Caco-2 (cell line): ENCODE results near the gene ING3. TPM values are rescaled to one million over a fixed set of nuclear protein-coding genes. Genes with fewer than 3 reads are reported as not detected.

Source experiments
- BruUV-seq: library from RNA; stranded (reverse); fragments of 400-500 nt; replicated peaks from 2 replicates; lab custom pipeline; 2021; lab: Mats Ljungman, UMichigan
- CTCF ChIA-PET: fragments of 300-600 bp; sonication (Branson Sonifier 250); formaldehyde crosslinking; loops from one replicate; lab custom pipeline; 2022; ENCODE audit warnings: antibody characterized with exemption; lab: Charles Lee
- POLR2A ChIA-PET: fragments of 300-600 bp; sonication (Branson Sonifier 250); formaldehyde crosslinking; loops from one replicate; lab custom pipeline; 2022; ENCODE audit warnings: antibody characterized with exemption; lab: Charles Lee
- DNase-seq, 2 experiments: peaks; one replicate each; pipeline versions ENCODE4 v3.0.0 to v3.0.0-alpha.2; 2020 to 2022
- H3K27me3 ChIP-seq: replicated peaks from 2 replicates; pipeline ENCODE4 v1.6.0; 2011; ENCODE audit warnings: low read length; ENCODE audit not compliant: control insufficient read depth, insufficient read depth
- H3K36me3 ChIP-seq: 2 replicates; pipeline ENCODE4 v1.5.1; 2011; ENCODE audit warnings: low read length; ENCODE audit not compliant: control insufficient read depth, insufficient read depth
- H3K4me1 ChIP-seq: fragments of 250-450 bp; sonication (Bioruptor Pico); 2 replicates; pipeline ENCODE4 v1.5.1; 2020; ENCODE audit warnings: mild to moderate bottlenecking
- H3K4me3 ChIP-seq: 2 replicates; pipeline ENCODE4 v1.5.1; 2011; ENCODE audit warnings: low read depth, mild to moderate bottlenecking, control low read depth, low read length
- H3K9me3 ChIP-seq: fragments of 250-450 bp; sonication (Bioruptor Pico); 2 replicates; pipeline ENCODE4 v1.5.1; 2020; ENCODE audit warnings: mild to moderate bottlenecking, moderate library complexity
- H3K27ac Mint-ChIP-seq: one replicate; pipeline ENCODE4 v1.8.0; 2022; ENCODE audit warnings: mixed read lengths; ENCODE audit not compliant: unreplicated experiment
- H3K27me3 Mint-ChIP-seq: one replicate; pipeline ENCODE4 v1.8.0; 2022; ENCODE audit warnings: mixed read lengths; ENCODE audit not compliant: insufficient read depth, unreplicated experiment
- H3K36me3 Mint-ChIP-seq: one replicate; pipeline ENCODE4 v1.8.0; 2022; ENCODE audit warnings: mild to moderate bottlenecking, mixed read lengths; ENCODE audit not compliant: insufficient read depth, unreplicated experiment
- H3K4me1 Mint-ChIP-seq: one replicate; pipeline ENCODE4 v1.8.0; 2022; ENCODE audit warnings: low read depth, mixed read lengths; ENCODE audit not compliant: unreplicated experiment
- H3K4me3 Mint-ChIP-seq: one replicate; pipeline ENCODE4 v1.8.0; 2022; ENCODE audit warnings: mild to moderate bottlenecking, moderate library complexity, mixed read lengths; ENCODE audit not compliant: unreplicated experiment
- H3K9me3 Mint-ChIP-seq: one replicate; pipeline ENCODE4 v1.8.0; 2022; ENCODE audit warnings: mixed read lengths; ENCODE audit not compliant: unreplicated experiment
- intact Hi-C: fragments of 100-400 bp; cut with micrococcal nuclease; formaldehyde crosslinking; loops from one replicate; pipeline ENCODE4 v1.10.0; 2022; ENCODE audit not compliant: unreplicated experiment
- total RNA-seq: library from RNA; stranded (reverse); gene quantifications from 2 replicates; pipeline ENCODE4 v1.2.3, GENCODE V29; 2022
- TF ChIP-seq, protein P1 (sequence below), 2 experiments: fragments of 200-600 bp in 1 of 2; IDR thresholded peaks; 1 replicate in 1 of 2; 2 replicates in 1 of 2; pipeline versions ENCODE4 v1.5.1 to v1.8.0; 2011 to 2022; ENCODE audit warnings: antibody characterized with exemption in 1 of 2, control low read depth in 1 of 2, inconsistent platforms in 1 of 2, low read depth in 1 of 2, low read length in 1 of 2, mild to moderate bottlenecking in 1 of 2, moderate library complexity in 1 of 2; ENCODE audit not compliant: insufficient read depth in 1 of 2, severe bottlenecking in 1 of 2, unreplicated experiment in 1 of 2

Gene ING3
- total RNA-seq, 1 experiment from 2014 or later, result 14.6 TPM

GRCh38 chr7:120996333-120996987 lies 45.9 kb downstream of the ING3 start:
- ChIA-PET POLR2A (no interaction called here), CTCF (no interaction called here)
- Mint-ChIP-seq H3K9me3 (no peaks in the 10 kb centered on the region), H3K4me3 (no peak overlapping the region), H3K36me3 (no peaks in the 10 kb centered on the region), H3K27me3 (no peaks in the 10 kb centered on the region), H3K4me1 (no peaks in the 10 kb centered on the region), H3K27ac (no peak overlapping the region)
- no peaks in the 10 kb centered on the region for H3K36me3 ChIP-seq
- H3K9me3 ChIP-seq, result no peaks in the 10 kb centered on the region
- TF ChIP-seq, protein P1, sequence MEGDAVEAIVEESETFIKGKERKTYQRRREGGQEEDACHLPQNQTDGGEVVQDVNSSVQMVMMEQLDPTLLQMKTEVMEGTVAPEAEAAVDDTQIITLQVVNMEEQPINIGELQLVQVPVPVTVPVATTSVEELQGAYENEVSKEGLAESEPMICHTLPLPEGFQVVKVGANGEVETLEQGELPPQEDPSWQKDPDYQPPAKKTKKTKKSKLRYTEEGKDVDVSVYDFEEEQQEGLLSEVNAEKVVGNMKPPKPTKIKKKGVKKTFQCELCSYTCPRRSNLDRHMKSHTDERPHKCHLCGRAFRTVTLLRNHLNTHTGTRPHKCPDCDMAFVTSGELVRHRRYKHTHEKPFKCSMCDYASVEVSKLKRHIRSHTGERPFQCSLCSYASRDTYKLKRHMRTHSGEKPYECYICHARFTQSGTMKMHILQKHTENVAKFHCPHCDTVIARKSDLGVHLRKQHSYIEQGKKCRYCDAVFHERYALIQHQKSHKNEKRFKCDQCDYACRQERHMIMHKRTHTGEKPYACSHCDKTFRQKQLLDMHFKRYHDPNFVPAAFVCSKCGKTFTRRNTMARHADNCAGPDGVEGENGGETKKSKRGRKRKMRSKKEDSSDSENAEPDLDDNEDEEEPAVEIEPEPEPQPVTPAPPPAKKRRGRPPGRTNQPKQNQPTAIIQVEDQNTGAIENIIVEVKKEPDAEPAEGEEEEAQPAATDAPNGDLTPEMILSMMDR (IDR thresholded peaks at IDR 0.05; ENCODE audit: insufficient read depth in 1 of 2, low read depth in 1 of 2, low read length in 1 of 2, severe bottlenecking in 1 of 2, unreplicated experiment in 1 of 2), result no peak
- no TSS peak for BruUV-seq
- H3K4me1 ChIP-seq, result no peaks in the 10 kb centered on the region
- DNase-seq, result no peak
- H3K4me3 ChIP-seq, result no peak overlapping the region
- no peaks in the 10 kb centered on the region for H3K27me3 ChIP-seq
- intact Hi-C loops, result no loop called here

DNA sequence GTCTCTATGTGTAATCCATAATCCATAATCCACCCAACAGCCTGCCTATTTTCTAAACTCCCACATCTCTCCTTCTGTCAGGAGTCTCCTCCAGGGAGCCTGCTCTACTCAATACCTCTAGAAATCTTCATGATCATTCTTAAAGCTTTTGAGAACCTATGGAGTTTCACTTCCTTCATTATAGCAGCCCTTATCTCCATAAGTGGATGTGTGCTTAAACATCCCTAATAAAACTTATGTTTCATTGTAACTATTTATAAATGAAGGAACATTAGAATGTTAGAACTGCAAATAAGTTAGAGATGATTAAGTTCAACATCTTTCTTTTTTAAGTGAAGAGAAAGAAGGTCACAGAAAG lies 46.4 kb downstream of the ING3 start:
- no peaks in the 10 kb centered on the region for H3K27me3 ChIP-seq
- no TSS peak for BruUV-seq
- no peaks in the 10 kb centered on the region for H3K4me1 Mint-ChIP-seq
- H3K4me1 ChIP-seq, result no peaks in the 10 kb centered on the region
- no peaks in the 10 kb centered on the region for H3K9me3 ChIP-seq
- H3K4me3 Mint-ChIP-seq, result no peak overlapping the region
- H3K9me3 Mint-ChIP-seq, result no peaks in the 10 kb centered on the region
- ChIA-PET CTCF (no interaction called here), POLR2A (no interaction called here)
- intact Hi-C loops, result no loop called here
- H3K4me3 ChIP-seq, result no peak overlapping the region
- H3K36me3 ChIP-seq, result no peaks in the 10 kb centered on the region
- no peak overlapping the region for H3K27ac Mint-ChIP-seq
- no peaks in the 10 kb centered on the region for H3K27me3 Mint-ChIP-seq
- no peak for DNase-seq
- TF ChIP-seq, protein P1 (IDR thresholded peaks at IDR 0.05; ENCODE audit: insufficient read depth in 1 of 2, low read depth in 1 of 2, low read length in 1 of 2, severe bottlenecking in 1 of 2, unreplicated experiment in 1 of 2), result no peak
- no peaks in the 10 kb centered on the region for H3K36me3 Mint-ChIP-seq

DNA sequence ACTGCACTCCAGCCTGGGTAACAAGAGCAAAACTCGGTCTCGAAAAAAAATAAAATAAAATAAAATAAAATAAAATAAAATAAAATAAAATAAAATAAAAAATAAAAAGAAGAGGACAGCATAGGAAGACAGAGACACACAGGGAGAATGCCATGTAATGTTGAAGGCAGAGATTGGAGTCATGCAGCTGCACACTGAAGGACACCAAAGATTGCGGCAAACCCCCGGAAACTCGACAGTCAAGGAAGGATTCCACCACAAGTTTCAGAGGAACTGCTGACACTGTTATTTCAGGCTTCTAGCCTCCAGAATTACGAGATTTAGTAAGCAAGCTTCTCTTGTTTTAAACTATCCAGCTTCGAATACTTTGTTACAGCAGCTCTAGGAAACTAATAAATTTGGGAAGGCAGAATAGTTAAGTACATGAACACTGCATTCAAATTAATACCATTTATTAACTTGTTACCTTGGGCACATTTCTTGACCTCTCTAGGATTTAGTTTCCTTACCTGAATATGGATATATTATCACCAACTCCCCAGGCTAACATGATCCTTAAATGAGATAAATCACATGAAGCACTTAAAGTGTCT lies 47.4 kb downstream of the ING3 start:
- Mint-ChIP-seq H3K9me3 (no peaks in the 10 kb centered on the region), H3K27ac (no peak overlapping the region), H3K4me3 (no peak overlapping the region), H3K27me3 (no peaks in the 10 kb centered on the region), H3K36me3 (no peaks in the 10 kb centered on the region), H3K4me1 (no peaks in the 10 kb centered on the region)
- no peak for DNase-seq
- BruUV-seq, result no TSS peak
- Histone ChIP-seq H3K4me3 (no peak overlapping the region), H3K27me3 (no peaks in the 10 kb centered on the region), H3K36me3 (no peaks in the 10 kb centered on the region), H3K9me3 (no peaks in the 10 kb centered on the region), H3K4me1 (no peaks in the 10 kb centered on the region)
- TF ChIP-seq, protein P1 (IDR thresholded peaks at IDR 0.05; ENCODE audit: insufficient read depth in 1 of 2, low read depth in 1 of 2, low read length in 1 of 2, severe bottlenecking in 1 of 2, unreplicated experiment in 1 of 2), result no peak
- ChIA-PET CTCF (no interaction called here), POLR2A (no interaction called here)
- intact Hi-C loops, result no loop called here
